Measurements from ENCODE around the gene THRSP.
"Not testable (repeated sequence)": the region's sequence is repeated elsewhere in the genome, so short reads cannot be mapped to it uniquely, and the experiment has no call there.

THRSP gene

DNA sequence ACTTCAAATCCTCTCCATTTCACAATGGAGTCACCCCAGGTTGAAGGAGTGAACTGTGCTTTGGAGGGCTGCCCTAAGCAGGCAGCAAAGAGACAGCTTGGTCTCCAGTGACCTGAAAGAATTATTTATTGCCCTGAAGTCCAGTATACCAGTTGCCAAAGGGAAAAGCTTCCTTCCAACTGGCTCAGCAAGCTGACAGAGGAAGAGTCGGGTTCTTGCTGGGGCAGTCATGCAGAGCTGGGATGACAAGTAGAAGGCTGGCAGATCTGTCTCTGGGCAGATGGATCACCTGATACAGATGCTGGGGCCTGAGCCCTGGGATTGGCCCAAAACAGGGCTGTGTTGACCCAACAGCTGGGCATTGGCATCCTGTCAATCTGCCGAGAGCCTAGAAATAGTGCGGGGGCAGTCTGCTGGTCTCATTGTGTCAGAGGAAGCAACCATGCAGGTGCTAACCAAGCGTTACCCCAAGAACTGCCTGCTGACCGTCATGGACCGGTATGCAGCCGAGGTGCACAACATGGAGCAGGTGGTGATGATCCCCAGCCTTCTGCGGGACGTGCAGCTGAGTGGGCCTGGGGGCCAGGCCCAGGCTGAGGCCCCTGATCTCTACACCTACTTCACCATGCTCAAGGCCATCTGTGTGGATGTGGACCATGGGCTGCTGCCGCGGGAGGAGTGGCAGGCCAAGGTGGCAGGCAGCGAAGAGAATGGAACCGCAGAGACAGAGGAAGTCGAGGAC is at the start of gene THRSP:
Gene THRSP, plus strand, starts transcription at position 422 of the 742 bp plus-strand sequence. Its CDS starts 21 bp downstream, at position 443.
- no peak for DNase-seq

- not testable (repeated sequence) for DNase-seq
Observed at GRCh38 chr11:78014937-78015520, 48.6 kb upstream of the THRSP start.

GRCh38 chr11:78015878-78016277 is 47.8 kb upstream of the THRSP start:
- DNase-seq, result no peak

DNA sequence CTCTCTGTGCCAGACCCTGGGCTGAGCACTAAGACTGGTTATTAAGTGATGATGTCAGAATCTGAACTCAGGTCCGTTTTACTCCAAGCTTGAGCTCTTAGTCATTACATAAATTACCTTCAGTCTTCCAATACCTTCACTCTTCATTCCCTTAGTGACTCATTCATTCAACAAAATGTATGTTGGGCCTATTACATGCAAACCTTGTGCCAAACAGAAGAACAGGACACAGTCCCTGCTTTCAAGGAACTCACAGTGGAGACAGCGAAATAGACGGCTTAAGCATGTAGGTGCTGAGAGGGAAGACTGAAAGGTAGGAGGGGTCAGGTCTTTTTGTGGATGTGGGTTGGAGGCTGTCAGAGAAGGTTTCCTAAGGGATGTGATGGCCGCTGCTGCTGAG is 43.9 kb upstream of the THRSP start:
- DNase-seq, result no peak

DNA sequence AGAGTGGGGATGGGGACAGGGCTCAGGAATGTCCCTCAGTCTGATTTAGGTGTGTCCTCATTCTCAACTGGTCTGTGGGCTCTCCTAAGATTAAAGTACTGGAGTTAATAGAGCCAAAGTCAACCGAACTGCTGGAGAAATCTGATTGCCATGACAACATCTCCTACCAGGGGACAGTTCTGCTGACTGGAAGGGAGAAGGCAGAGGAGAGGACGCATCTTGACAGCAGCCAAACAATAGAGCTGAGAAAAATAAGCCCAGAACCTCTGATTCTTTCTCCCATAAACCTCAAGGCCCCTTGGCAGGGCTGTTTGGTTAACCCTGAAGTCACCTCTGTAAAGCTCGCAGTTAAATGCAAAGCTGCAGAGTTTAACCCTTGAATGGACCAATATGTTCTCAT is 43.4 kb upstream of the THRSP start:
- no peak for DNase-seq

- no peak for DNase-seq
Observed at GRCh38 chr11:78021611-78022010, 42.0 kb upstream of the THRSP start.

DNA sequence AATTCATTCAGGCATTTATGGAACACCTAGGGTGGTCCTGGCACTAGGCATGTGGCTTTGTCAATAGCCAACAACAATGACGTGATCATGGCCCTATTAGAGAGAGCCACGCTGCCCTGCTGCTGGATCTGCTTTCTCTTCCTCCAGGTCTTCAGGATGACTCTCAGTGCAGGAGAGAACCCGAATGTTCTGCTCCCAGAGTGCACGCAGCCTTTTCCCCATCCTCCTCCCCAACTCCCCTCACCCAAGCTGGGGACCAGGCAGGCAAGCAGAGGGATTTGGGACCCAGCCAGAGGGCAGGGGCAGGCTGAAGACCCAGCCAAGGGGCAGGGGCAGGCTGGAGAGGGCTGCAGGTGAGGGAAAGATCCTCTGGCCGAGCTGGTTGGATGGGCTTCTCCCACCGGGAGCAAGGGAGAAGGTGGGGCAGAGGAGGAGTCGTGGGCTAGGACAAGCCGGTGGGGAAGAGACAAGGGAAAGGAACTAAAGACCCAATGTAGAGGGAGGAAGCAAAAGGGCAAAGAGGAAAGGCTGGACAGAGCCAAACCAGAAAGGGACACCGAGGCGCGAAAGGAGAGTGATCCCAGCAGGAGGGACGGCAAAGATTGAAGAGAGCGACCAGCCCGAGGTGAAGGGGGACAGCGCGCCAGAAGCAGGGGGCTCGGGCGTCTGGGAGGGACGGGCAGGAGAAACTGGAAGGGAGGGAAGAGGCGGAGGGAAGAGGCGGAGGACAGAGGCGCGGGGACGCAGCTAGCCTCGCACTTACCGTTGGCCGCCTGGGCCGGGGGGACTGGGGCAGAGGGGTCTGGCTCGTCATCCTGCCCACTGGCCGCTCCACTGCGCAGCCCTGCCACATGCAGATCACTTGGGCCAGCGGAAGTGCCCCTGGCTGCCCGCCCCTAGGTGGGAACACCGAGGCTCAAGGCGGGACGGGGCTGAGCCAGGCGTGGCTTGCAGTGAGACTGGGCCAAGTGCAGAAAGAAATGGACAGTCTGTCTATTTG is 41.0 kb upstream of the THRSP start, which contains the start of gene KCTD14:
Gene KCTD14, minus strand, starts transcription at position 880 of the 1,000 bp plus-strand sequence. Its CDS starts 27 bp downstream, at position 853.
- DNase-seq, result no peak

GRCh38 chr11:78023426-78023825 is 40.2 kb upstream of the THRSP start:
- DNase-seq, result no peak

DNA sequence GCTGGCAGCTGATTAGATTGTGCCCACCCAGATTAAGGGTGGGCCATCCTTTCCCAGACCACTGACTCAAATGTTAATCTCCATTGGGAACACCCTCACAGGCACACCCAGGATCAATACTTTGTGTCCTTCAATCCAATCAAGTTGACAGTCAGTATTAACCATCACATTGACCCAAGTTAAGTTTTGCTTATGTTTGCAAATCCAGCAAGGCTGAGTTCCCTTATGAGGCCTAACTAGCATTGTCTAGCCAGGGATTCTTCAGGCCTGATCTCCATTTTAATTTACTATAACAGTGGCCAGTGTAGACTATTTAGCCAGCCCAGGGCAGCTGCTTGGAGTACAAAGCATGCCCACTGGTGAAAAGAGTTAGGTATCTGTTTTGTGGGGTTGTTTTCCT is 38.3 kb upstream of the THRSP start:
- DNase-seq, result no peak

DNA sequence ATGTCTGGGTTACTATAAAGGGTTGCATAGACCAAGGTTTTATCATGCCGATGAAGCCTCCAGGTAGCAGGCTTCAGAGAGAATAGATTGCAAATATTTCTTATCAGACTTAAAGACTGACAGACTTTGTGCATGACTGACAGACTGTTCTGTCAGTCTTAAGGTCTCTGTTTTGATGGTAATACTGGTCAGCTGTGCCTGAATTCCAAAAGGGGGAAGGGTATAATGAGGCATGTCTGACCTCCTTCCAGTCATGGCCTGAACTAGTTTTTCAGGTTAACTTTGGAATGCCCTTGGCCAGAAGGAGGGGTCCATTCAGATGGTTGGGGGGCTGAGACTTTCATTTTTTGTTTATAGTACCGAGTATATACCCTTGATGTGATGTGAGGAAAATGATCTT is 35.9 kb upstream of the THRSP start:
- no peak for DNase-seq

DNA sequence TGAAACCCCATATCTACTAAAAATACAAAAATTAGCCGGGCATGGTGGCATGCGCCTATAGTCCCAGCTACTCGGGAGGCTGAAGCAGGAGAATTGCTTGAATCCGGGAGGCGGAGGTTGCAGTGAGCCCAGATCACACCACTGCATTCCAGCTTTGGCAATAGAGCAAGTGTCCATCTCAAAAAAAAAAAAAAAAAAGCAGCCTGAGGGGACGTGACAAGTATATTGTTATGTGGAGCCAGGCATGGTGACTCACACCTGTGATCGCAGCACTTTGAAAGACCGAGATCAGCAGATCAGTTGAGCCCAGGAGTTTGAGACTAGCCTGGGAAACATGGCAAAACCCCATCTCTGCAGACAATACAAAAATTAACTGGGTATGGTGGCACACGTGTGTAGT is 35.2 kb upstream of the THRSP start:
- DNase-seq, result not testable (repeated sequence)

DNA sequence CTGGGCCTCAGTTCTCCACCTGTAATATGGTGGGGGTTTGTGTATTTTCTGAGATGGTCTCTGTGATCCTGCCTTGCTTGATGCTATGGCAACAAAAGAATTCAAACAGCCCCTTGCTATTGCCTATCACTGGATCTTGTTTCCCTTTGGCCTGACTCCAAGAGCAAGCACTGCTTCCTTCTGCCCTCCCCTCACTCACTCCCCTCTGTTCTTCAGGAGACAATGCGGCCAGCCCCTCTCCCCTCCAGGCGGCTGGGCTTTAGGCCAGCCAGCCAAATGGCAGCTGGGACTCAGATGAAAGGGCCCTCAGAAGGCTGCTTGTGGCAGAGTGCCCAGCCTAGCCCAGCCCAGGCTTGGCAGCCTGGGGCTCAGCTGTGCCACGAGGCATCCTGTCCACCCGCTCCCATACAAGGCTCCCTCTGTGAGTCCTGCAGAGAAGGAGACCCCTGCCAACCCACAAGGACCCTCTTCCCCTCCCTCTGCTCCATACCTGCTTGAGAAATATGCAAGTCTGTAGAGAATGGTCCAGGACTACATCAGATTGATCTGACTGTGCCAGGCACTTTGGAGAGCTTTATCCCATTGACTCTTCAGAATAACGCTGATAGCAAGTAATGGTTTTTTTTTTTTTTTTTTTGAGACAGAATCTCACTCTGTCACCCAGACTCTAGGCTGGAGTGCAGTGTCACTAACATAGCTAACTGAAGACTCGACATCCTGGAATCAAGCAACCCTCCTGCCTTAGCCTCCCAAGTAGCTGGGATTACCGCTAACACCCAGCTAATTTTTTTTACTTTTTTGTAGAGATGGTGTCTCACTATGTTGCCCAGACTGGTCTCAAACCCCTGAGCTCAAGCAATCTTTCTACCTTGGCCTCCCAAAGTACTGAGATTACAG is 33.0 kb upstream of the THRSP start:
- DNase-seq, result no peak

DNA sequence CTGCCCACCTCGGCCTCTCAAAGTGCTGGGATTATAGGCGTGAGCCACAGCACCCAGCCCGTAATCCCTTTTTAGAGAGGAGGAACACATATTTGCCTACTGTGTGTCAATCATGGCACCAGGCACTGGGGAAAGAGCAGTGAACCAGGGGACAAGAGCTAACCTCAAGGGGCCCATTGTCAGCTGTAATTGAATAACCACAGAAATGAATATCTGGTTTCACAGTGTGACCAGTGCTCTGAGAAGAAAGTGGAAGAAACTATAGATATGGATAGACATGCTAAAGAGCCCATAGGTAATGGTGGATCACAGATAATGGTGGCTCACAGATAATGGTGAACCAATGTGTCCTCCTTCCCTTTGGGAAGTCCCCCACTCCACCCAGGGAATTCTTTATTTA is 32.0 kb upstream of the THRSP start:
- no peak for DNase-seq

DNA sequence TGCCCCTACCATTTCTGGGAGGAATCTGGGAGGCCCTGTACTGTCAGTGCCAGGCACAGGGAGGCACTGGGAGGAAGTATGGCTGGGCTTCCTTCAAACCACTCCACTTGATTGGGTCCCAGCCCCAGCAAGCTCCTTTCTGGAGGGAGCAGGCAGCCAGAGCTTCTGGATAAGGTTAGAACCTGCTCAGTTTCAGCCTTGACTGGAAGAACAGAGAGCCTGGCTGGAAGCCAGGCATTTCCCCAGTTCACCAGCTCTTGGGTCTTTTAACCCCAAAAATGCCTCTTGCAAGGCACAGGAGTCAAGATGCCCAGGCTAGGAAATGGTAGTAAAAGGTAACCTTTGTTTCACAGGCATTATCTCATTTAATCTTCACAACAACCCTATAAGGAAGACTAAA is 31.6 kb upstream of the THRSP start:
- DNase-seq, result no peak

GRCh38 chr11:78033040-78033439 is 30.6 kb upstream of the THRSP start:
- DNase-seq, result no peak

DNA sequence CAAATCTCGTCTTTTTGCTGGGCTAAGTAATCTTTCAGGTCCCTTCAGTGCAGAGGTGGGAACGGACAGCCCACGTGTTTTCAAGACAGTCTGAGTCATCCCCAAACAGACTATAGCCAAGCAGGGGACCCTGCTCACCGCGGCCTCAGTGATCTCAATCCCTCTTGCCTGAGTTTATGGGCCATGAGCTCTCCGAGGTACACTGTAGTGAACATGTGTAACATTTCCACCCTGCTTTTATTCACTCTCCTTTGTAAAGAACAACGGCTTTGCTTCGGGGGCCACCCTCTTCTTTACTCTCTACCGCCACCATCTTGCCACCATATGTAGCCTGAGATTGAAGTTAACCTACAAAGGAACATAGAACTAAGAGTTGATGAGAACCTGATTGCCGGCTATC is 29.0 kb upstream of the THRSP start:
- DNase-seq, result no peak

DNA sequence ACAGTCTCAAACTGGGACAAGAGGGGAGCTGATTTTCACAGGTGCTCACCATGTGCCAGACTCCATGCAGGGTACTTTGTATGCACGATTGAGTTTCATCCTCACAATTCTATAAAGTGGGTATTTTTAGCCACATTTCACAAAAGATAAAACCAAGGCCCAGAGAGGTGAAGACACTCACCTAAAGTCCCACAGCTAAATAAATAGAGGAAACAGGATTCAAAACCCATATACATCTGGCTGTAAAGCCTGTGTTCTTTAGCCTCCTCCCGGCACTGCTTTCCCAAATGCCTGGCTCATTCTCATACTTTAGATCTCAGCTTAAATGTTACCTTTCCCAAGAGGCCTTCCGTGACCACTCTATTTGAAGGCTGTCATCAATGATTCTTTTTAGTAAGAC is 27.3 kb upstream of the THRSP start:
- no peak for DNase-seq

GRCh38 chr11:78037056-78037455 is 26.6 kb upstream of the THRSP start:
- DNase-seq, result no peak

DNA sequence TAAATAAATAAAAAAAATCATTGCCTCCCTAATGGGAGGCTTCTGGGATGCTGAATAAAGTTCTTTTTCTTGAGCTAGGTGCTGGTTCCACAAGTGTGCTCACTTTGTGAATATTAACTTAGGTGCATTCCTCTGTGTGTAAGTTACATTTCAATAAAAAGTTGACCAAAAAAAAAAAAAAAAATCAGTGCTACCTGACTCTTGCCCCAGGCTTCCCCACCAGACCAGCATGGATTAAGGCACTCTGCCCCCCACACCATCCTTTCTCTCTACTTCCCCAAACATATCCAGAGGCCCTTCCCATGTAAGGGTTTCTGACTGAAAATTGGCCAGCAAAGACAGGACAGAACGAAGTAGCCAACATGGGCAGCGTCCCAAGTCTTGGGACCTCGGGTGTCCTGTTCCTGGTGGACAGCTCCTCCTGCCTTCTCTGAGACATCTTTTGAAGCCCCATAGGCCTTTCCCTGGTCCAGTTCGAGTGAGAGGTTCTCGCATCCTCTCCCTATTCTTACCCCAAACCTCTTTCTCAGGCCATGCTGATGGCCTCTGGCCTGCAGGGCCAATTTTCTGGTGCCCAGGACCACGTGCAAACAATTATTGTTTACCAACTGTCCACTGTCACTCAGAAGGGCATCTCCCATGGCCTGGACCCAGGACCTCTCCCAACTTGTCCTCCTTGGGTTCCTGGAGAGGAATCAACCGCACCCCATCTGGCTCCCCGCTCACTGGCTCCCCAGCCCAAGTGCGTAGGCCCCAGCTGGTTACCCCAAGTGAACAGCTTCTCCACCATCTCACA is 25.6 kb upstream of the THRSP start:
- DNase-seq, result no peak

DNA sequence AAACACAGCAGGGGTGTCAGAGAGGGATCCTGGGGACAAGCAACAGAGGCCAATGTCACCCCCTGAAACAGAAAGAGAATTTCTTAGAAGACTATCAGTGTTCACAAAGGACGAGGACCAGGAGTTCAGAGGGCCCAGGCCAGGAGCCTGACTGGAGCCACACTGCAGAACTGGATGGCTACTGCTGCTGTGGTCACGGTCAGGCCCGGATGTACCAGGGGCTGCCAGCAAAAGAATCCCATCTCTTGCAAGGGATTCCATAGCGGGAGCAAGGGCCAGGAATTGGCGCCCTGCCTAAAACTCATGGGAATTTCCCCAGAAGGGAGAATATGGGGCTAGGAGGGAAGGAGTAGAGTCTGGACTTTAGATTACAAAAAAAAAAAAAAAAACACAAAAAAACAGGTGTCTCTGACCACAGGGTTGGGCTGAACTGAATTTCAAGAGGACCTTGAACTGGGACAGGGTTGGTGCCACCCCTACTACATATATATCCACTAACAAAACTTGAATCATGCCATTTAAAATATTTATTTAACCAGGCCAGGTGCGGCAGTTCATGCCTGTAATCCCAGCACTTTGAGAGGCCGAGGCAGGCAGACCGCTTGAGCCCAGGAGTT is 24.9 kb upstream of the THRSP start:
- DNase-seq, result no peak

GRCh38 chr11:78039391-78039918 is 24.2 kb upstream of the THRSP start:
- DNase-seq, result no peak

All from activated effector memory CD4-positive, alpha-beta T cell treated with anti-CD3 and anti-CD28 coated beads, Interleukin-2, amount 50 U/mL, for 16 hours (primary cell).